T-cell (primary cell): ENCODE data around the gene IKZF1. TPM values are rescaled to one million over a fixed set of nuclear protein-coding genes. Genes with fewer than 3 reads are reported as not detected.
A peak's percentile ranks its signal among the peaks of the same experiment; 100 is the strongest.

ENCODE experiments used
- ATAC-seq, 4 experiments: fragments of 200-7000 bp in 3 of 4; fragments of 150-1000 bp in 1 of 4; cut with Tn5 transposase; replicated peaks in 1 of 4; 1 replicate in 3 of 4; 2 replicates in 1 of 4; pipeline ENCODE4 v1.10.0; 2021; ENCODE audit warnings: moderate library complexity in 3 of 4, mild to moderate bottlenecking in 2 of 4, moderate number of reproducible peaks in 1 of 4
- CTCF ChIA-PET, 2 donors: fragments of 300-600 bp; sonication (Branson Sonifier 250); formaldehyde crosslinking; loops; one replicate each; lab custom pipeline; 2022; ENCODE audit warnings: antibody characterized with exemption in 2 of 2; lab: Charles Lee
- POLR2A ChIA-PET, 2 donors: fragments of 300-600 bp; sonication (Branson Sonifier 250); formaldehyde crosslinking; loops; one replicate each; lab custom pipeline; 2022; ENCODE audit warnings: antibody characterized with exemption in 2 of 2; lab: Charles Lee
- DNase-seq, 35 experiments: peaks; one replicate each; pipeline versions ENCODE4 v3.0.0 to v3.0.0-alpha.2; 2013 to 2023
- H3K27ac ChIP-seq: one replicate; pipeline ENCODE4 v1.5.1; 2013; ENCODE audit warnings: low read length
- H3K27me3 ChIP-seq, 2 experiments: replicated peaks in 1 of 2; 1 replicate in 1 of 2; 2 replicates in 1 of 2; pipeline versions ENCODE4 v1.6.1 to v1.7.0; 2013; ENCODE audit warnings: low read length in 1 of 2, mixed read lengths in 1 of 2; ENCODE audit not compliant: control insufficient read depth in 2 of 2, insufficient read depth in 2 of 2; ENCODE audit errors: extremely low read depth in 1 of 2
- H3K36me3 ChIP-seq, 2 donors: 1 replicate in 1 of 2; 2 replicates in 1 of 2; pipeline versions ENCODE4 v1.6.1 to v1.7.0; 2013; ENCODE audit warnings: low read length in 1 of 2; ENCODE audit not compliant: control insufficient read depth in 2 of 2, insufficient read depth in 1 of 2; ENCODE audit errors: extremely low read depth in 1 of 2
- H3K4me1 ChIP-seq, 2 experiments: 1 replicate in 1 of 2; 2 replicates in 1 of 2; pipeline versions ENCODE4 v1.6.1 to v1.7.0; 2013; ENCODE audit warnings: low read length in 2 of 2, mixed read lengths in 1 of 2; ENCODE audit not compliant: insufficient read depth in 2 of 2, control insufficient read depth in 1 of 2; ENCODE audit errors: extremely low read depth in 1 of 2
- H3K4me3 ChIP-seq, 2 donors: 1 replicate in 1 of 2; 2 replicates in 1 of 2; pipeline versions ENCODE4 v1.5.1 to v1.7.0; 2013; ENCODE audit warnings: mild to moderate bottlenecking in 2 of 2, low read length in 1 of 2, moderate library complexity in 1 of 2; ENCODE audit not compliant: control insufficient read depth in 1 of 2; ENCODE audit errors: extremely low read depth in 1 of 2
- H3K9me3 ChIP-seq: 2 replicates; pipeline ENCODE4 v1.7.0; 2013
- H3K27ac Mint-ChIP-seq, 2 donors: one replicate each; pipeline ENCODE4 v1.8.0; 2020 to 2021; ENCODE audit warnings: mild to moderate bottlenecking in 2 of 2, mixed read lengths in 2 of 2
- H3K27me3 Mint-ChIP-seq, 2 donors: one replicate each; pipeline ENCODE4 v1.8.0; 2021 to 2022; ENCODE audit warnings: mixed read lengths in 2 of 2
- H3K36me3 Mint-ChIP-seq: one replicate; pipeline ENCODE4 v1.8.0; 2021; ENCODE audit warnings: mixed read lengths
- H3K4me1 Mint-ChIP-seq, 3 donors: one replicate each; pipeline ENCODE4 v1.8.0; 2020 to 2022; ENCODE audit warnings: mixed read lengths in 3 of 3, mild to moderate bottlenecking in 1 of 3
- H3K4me3 Mint-ChIP-seq, 3 donors: one replicate each; pipeline ENCODE4 v1.8.0; 2020 to 2022; ENCODE audit warnings: mild to moderate bottlenecking in 3 of 3, mixed read lengths in 3 of 3, moderate library complexity in 3 of 3
- H3K9me3 Mint-ChIP-seq, 3 donors: one replicate each; pipeline ENCODE4 v1.8.0; 2020 to 2022; ENCODE audit warnings: mixed read lengths in 3 of 3
- WGBS: methylation state at CpG from one replicate; pipeline ENCODE4 v1.1.5; 2013; ENCODE audit warnings: missing lambda C conversion rate; ENCODE audit not compliant: insufficient coverage; 5-methylcytosine and 5-hydroxymethylcytosine counted together
- total RNA-seq, 35 experiments: library from RNA in 6 of 35; stranded (reverse) in 6 of 35; fragments of 120-200 nt in 1 of 35; gene quantifications; one replicate each; pipeline versions ENCODE4 v1.2.1 to v1.2.4 and lab custom pipeline; 2013 to 2026

IKZF1 gene
- total RNA-seq, 5 donors from 2014 or later (not counting 1 experiment from before 2014, with no cell fraction given), result 429 to 525 (median 494) TPM

GRCh38 chr7:50387351-50387750, 82.8 kb downstream of the IKZF1 start:
- no peak overlapping the region for H3K4me3 Mint-ChIP-seq
- CTCF ChIA-PET, result interaction anchor here in 1 of 2 donors (0.8 to 1.0 kb wide), 2 partner anchors 10 to 182 kb away, joined by 3 read pairs; no protein-coding TSS in a partner anchor
- POLR2A ChIA-PET, result no interaction called here
- no peak overlapping the region for H3K4me3 ChIP-seq
- 92% methylated on average over 7 of the region's 11 CpGs for WGBS
- DNase-seq (no peak), ATAC-seq (no peak)
- no peaks in the 10 kb centered on the region for H3K27me3 Mint-ChIP-seq
- no peak overlapping the region for H3K27ac ChIP-seq
- H3K36me3 Mint-ChIP-seq, result peaks cover 81% of the 10 kb centered on the region
- peaks cover 22 to 68% of the 10 kb centered on the region in 2 experiments for H3K4me1 ChIP-seq
- peaks cover 79 to 94% (median 92%) of the 10 kb centered on the region in 3 donors for H3K4me1 Mint-ChIP-seq
- H3K9me3 Mint-ChIP-seq, result no peaks in the 10 kb centered on the region
- no peaks in the 10 kb centered on the region for H3K9me3 ChIP-seq
- peak overlapping the region; percentile 98 to 100 for H3K27ac Mint-ChIP-seq
- H3K27me3 ChIP-seq, result no peaks in the 10 kb centered on the region
- peaks cover 8 to 94% of the 10 kb centered on the region in 2 donors for H3K36me3 ChIP-seq

- DNase-seq, result no peak
- POLR2A ChIA-PET, result no interaction called here
- CTCF ChIA-PET, result interaction anchor here in 1 of 2 donors (0.9 kb wide), 1 partner anchor 295 kb away, joined by 3 read pairs; no protein-coding TSS in a partner anchor
- Histone ChIP-seq H3K4me3 (no peak overlapping the region), H3K4me1 (peaks cover 45 to 67% of the 10 kb centered on the region in 2 experiments), H3K9me3 (no peaks in the 10 kb centered on the region), H3K36me3 (peaks cover 6 to 94% of the 10 kb centered on the region in 2 donors), H3K27ac (peak overlapping the region; percentile 38), H3K27me3 (no peaks in the 10 kb centered on the region)
- Mint-ChIP-seq H3K36me3 (peaks cover 79% of the 10 kb centered on the region), H3K9me3 (no peaks in the 10 kb centered on the region), H3K27ac (peak overlapping the region; percentile 98 to 100), H3K4me1 (peaks cover 82 to 94% (median 91%) of the 10 kb centered on the region in 3 donors), H3K27me3 (no peaks in the 10 kb centered on the region), H3K4me3 (peak overlapping the region; percentile 7 to 27 (median 22))
- WGBS, result 95% methylated on average over 3 of the region's 3 CpGs
- no peak for ATAC-seq
Observed at GRCh38 chr7:50389961-50390360, 85.4 kb downstream of the IKZF1 start.

GRCh38 chr7:50391386-50391785, 86.9 kb downstream of the IKZF1 start:
- H3K9me3 Mint-ChIP-seq, result no peaks in the 10 kb centered on the region
- Histone ChIP-seq H3K9me3 (no peaks in the 10 kb centered on the region), H3K27ac (peak overlapping the region; percentile 71), H3K27me3 (no peaks in the 10 kb centered on the region), H3K4me3 (no peak overlapping the region), H3K4me1 (peaks cover 58 to 64% of the 10 kb centered on the region in 2 experiments), H3K36me3 (peaks cover 6 to 87% of the 10 kb centered on the region in 2 donors)
- H3K27ac Mint-ChIP-seq, result peak overlapping the region; percentile 98 to 100
- POLR2A ChIA-PET, result interaction anchor here in 1 of 2 donors (0.5 to 0.6 kb wide), 2 partner anchors 40 to 252 kb away, joined by 3 read pairs; no protein-coding TSS in a partner anchor
- H3K4me3 Mint-ChIP-seq, result peak overlapping the region in 2 of 3 donors; percentile 32 to 81
- peaks cover 82% of the 10 kb centered on the region for H3K36me3 Mint-ChIP-seq
- CTCF ChIA-PET, result interaction anchor here in 1 of 2 donors (0.6 kb wide), 1 partner anchor 27 kb away, joined by 3 read pairs; no protein-coding TSS in a partner anchor
- no peaks in the 10 kb centered on the region for H3K27me3 Mint-ChIP-seq
- peaks cover 89 to 92% (median 90%) of the 10 kb centered on the region in 3 donors for H3K4me1 Mint-ChIP-seq
- ATAC-seq (no peak), DNase-seq (no peak)
- WGBS, result 100% methylated on average over 1 of the region's 3 CpGs

GRCh38 chr7:50393076-50393475, 88.6 kb downstream of the IKZF1 start:
- H3K9me3 ChIP-seq, result no peaks in the 10 kb centered on the region
- Mint-ChIP-seq H3K27me3 (no peaks in the 10 kb centered on the region), H3K9me3 (no peaks in the 10 kb centered on the region), H3K4me1 (peaks cover 92 to 95% (median 95%) of the 10 kb centered on the region in 3 donors), H3K4me3 (peak overlapping the region; percentile 72 to 81 (median 76)), H3K36me3 (peaks cover 89% of the 10 kb centered on the region), H3K27ac (peak overlapping the region; percentile 98 to 100)
- H3K27ac ChIP-seq, result peak overlapping the region; percentile 71
- CTCF ChIA-PET, result no interaction called here
- H3K4me1 ChIP-seq, result peaks cover 70% of the 10 kb centered on the region in 2 experiments
- no peaks in the 10 kb centered on the region for H3K27me3 ChIP-seq
- H3K36me3 ChIP-seq, result peaks cover 4 to 80% of the 10 kb centered on the region in 2 donors
- WGBS, result 0% methylated on average over 1 of the region's 1 CpG
- POLR2A ChIA-PET, result no interaction called here
- peak overlapping the region in 1 of 2 donors; percentile 41 for H3K4me3 ChIP-seq
- DNase-seq (peak in 1 of 35 experiments; percentile 27), ATAC-seq (peak in 3 of 4 experiments; percentile 39 to 46 (median 45))

GRCh38 chr7:50393547-50394252, 89.2 kb downstream of the IKZF1 start:
- Histone ChIP-seq H3K27ac (peak overlapping the region; percentile 71), H3K36me3 (peaks cover 4 to 79% of the 10 kb centered on the region in 2 donors), H3K9me3 (no peaks in the 10 kb centered on the region), H3K4me3 (peak overlapping the region in 1 of 2 donors; percentile 41), H3K4me1 (peaks cover 68 to 70% of the 10 kb centered on the region in 2 experiments), H3K27me3 (no peaks in the 10 kb centered on the region)
- no peaks in the 10 kb centered on the region for H3K9me3 Mint-ChIP-seq
- peaks cover 92 to 95% (median 95%) of the 10 kb centered on the region in 3 donors for H3K4me1 Mint-ChIP-seq
- H3K27ac Mint-ChIP-seq, result peak overlapping the region; percentile 98 to 100
- H3K27me3 Mint-ChIP-seq, result no peaks in the 10 kb centered on the region
- ATAC-seq, result peak; percentile 72 to 78 (median 75)
- WGBS, result 52% methylated on average over 5 of the region's 9 CpGs
- ChIA-PET CTCF (interaction anchor here in 1 of 2 donors (0.7 kb wide), 1 partner anchor 24 kb away, joined by 3 read pairs; no protein-coding TSS in a partner anchor), POLR2A (interaction anchor here in 1 of 2 donors (0.5 kb wide), 1 partner anchor 18 kb away, joined by 3 read pairs; no protein-coding TSS in a partner anchor)
- peaks cover 89% of the 10 kb centered on the region for H3K36me3 Mint-ChIP-seq
- peak overlapping the region; percentile 72 to 81 (median 76) for H3K4me3 Mint-ChIP-seq
- peak; percentile 24 to 73 (median 54) for DNase-seq

- Mint-ChIP-seq H3K4me3 (peak overlapping the region; percentile 72 to 81 (median 76)), H3K9me3 (no peaks in the 10 kb centered on the region), H3K27me3 (no peaks in the 10 kb centered on the region), H3K36me3 (peaks cover 83% of the 10 kb centered on the region), H3K4me1 (peaks cover 87 to 89% (median 89%) of the 10 kb centered on the region in 3 donors), H3K27ac (peak overlapping the region; percentile 98 to 100)
- POLR2A ChIA-PET, result interaction anchor here in 1 of 2 donors (0.5 kb wide), 1 partner anchor 19 kb away, joined by 3 read pairs; no protein-coding TSS in a partner anchor
- H3K4me1 ChIP-seq, result peaks cover 64 to 66% of the 10 kb centered on the region in 2 experiments
- DNase-seq, result no peak
- H3K27ac ChIP-seq, result peak overlapping the region; percentile 71
- no peaks in the 10 kb centered on the region for H3K9me3 ChIP-seq
- H3K27me3 ChIP-seq, result no peaks in the 10 kb centered on the region
- peaks cover 6 to 76% of the 10 kb centered on the region in 2 donors for H3K36me3 ChIP-seq
- no CpG with 5 or more reads among the region's 1 CpG for WGBS
- no peak overlapping the region for H3K4me3 ChIP-seq
- CTCF ChIA-PET, result interaction anchor here in 1 of 2 donors (0.7 kb wide), 1 partner anchor 24 kb away, joined by 3 read pairs; no protein-coding TSS in a partner anchor
- ATAC-seq, result peak; percentile 3 to 20 (median 9)
Observed at GRCh38 chr7:50394315-50394714, 89.8 kb downstream of the IKZF1 start.
